Left renal pelvis (tissue), 4 donors: ENCODE results near the gene TRIM8. TPM values are rescaled to one million over a fixed set of nuclear protein-coding genes. Genes with fewer than 3 reads are reported as not detected.

Source experiments
- DNase-seq, 4 donors: peaks; one replicate each; pipeline ENCODE4 v3.0.0-alpha.2; 2013; ENCODE audit warnings: low read depth in 4 of 4, low spot score in 3 of 4
- polyA plus RNA-seq, 4 donors: library from polyadenylated mRNA; unstranded; fragments of 120-200 nt; gene quantifications; one replicate each; pipeline ENCODE4 v1.2.1, GENCODE V29; 2013; ENCODE audit not compliant: insufficient read length in 4 of 4

Gene TRIM8
- 100 to 1,000 TPM in 3 of 4 donors, 10 to 100 TPM in 1; 76.9 to 146 (median 129) TPM for polyA plus RNA-seq

- peak in 1 of 4 donors; percentile 33 for DNase-seq
Observed at GRCh38 chr10:102644066-102644645, at the start of gene TRIM8. Gene TRIM8 (plus strand): TSS chr10:102644479. CDS start chr10:102644618, 139 bp downstream.

- no peak for DNase-seq
Observed at GRCh38 chr10:102595293-102595692, 49.0 kb upstream of the TRIM8 start.

- no peak for DNase-seq
Observed at GRCh38 chr10:102595897-102596296, 48.4 kb upstream of the TRIM8 start.

- DNase-seq: no peak
Observed at GRCh38 chr10:102596506-102596971, 47.7 kb upstream of the TRIM8 start.

GRCh38 chr10:102597131-102597991, 46.9 kb upstream of the TRIM8 start:
- DNase-seq: no peak

GRCh38 chr10:102598243-102598642, 46.0 kb upstream of the TRIM8 start:
- no peak for DNase-seq

- no peak for DNase-seq
Observed at GRCh38 chr10:102599565-102600327, 44.5 kb upstream of the TRIM8 start.

- no peak for DNase-seq
Observed at GRCh38 chr10:102600816-102601215, 43.5 kb upstream of the TRIM8 start.

GRCh38 chr10:102601639-102602038, 42.6 kb upstream of the TRIM8 start:
- no peak for DNase-seq

GRCh38 chr10:102602272-102603045, 41.8 kb upstream of the TRIM8 start:
- no peak for DNase-seq

- DNase-seq: no peak
Observed at GRCh38 chr10:102603946-102604345, 40.3 kb upstream of the TRIM8 start.

- no peak for DNase-seq
Observed at GRCh38 chr10:102604439-102604841, 39.8 kb upstream of the TRIM8 start.

GRCh38 chr10:102605712-102606111, 38.6 kb upstream of the TRIM8 start:
- DNase-seq: no peak

GRCh38 chr10:102608487-102608886, 35.8 kb upstream of the TRIM8 start:
- DNase-seq: no peak

GRCh38 chr10:102610441-102610887, 33.8 kb upstream of the TRIM8 start:
- no peak for DNase-seq

- DNase-seq: no peak
Observed at GRCh38 chr10:102611514-102612087, 32.7 kb upstream of the TRIM8 start.

- no peak for DNase-seq
Observed at GRCh38 chr10:102612964-102613275, 31.4 kb upstream of the TRIM8 start.

- no peak for DNase-seq
Observed at GRCh38 chr10:102613286-102613685, 31.0 kb upstream of the TRIM8 start.

- no peak for DNase-seq
Observed at GRCh38 chr10:102613785-102614184, 30.5 kb upstream of the TRIM8 start.

GRCh38 chr10:102614888-102615287, 29.4 kb upstream of the TRIM8 start:
- DNase-seq: no peak
